ENCODE results near the gene KRTAP10-11.
"Not testable (repeated sequence)": the region's sequence is repeated elsewhere in the genome, so short reads cannot be mapped to it uniquely, and the experiment has no call there.

Gene KRTAP10-11

GRCh38 chr21:44614961-44615391 is 31.2 kb upstream of the KRTAP10-11 start:
- no peak for DNase-seq (ENCODE audit: low read depth)

GRCh38 chr21:44615466-44615865 is 30.7 kb upstream of the KRTAP10-11 start:
- DNase-seq (ENCODE audit: low read depth): no peak

- DNase-seq (ENCODE audit: low read depth): no peak
Measured at GRCh38 chr21:44615911-44616590, 30.2 kb upstream of the KRTAP10-11 start.

- DNase-seq (ENCODE audit: low read depth): no peak
Measured at GRCh38 chr21:44616591-44616926, 29.7 kb upstream of the KRTAP10-11 start.

- no peak for DNase-seq (ENCODE audit: low read depth)
Measured at GRCh38 chr21:44617071-44617501, 29.1 kb upstream of the KRTAP10-11 start.

- DNase-seq (ENCODE audit: low read depth): peak; percentile 4
Measured at GRCh38 chr21:44618504-44618903, 27.7 kb upstream of the KRTAP10-11 start.

- DNase-seq (ENCODE audit: low read depth): no peak
Measured at GRCh38 chr21:44618909-44619308, 27.3 kb upstream of the KRTAP10-11 start.

GRCh38 chr21:44619886-44620285 is 26.3 kb upstream of the KRTAP10-11 start:
- DNase-seq (ENCODE audit: low read depth): no peak

- no peak for DNase-seq (ENCODE audit: low read depth)
Measured at GRCh38 chr21:44623575-44623974, 22.6 kb upstream of the KRTAP10-11 start.

- no peak for DNase-seq (ENCODE audit: low read depth)
Measured at GRCh38 chr21:44625756-44626155, 20.5 kb upstream of the KRTAP10-11 start.

GRCh38 chr21:44626262-44626661 is 20.0 kb upstream of the KRTAP10-11 start:
- DNase-seq (ENCODE audit: low read depth): no peak

GRCh38 chr21:44626673-44627143 is 19.5 kb upstream of the KRTAP10-11 start, which contains the start of gene KRTAP10-9:
Gene KRTAP10-9, plus strand, starts transcription at chr21:44627093. Its CDS starts 79 bp downstream, at chr21:44627172.
- no peak for DNase-seq (ENCODE audit: low read depth)

GRCh38 chr21:44627181-44627822 is 18.9 kb upstream of the KRTAP10-11 start:
- not testable (repeated sequence) for DNase-seq (ENCODE audit: low read depth)

- not testable (repeated sequence) for DNase-seq (ENCODE audit: low read depth)
Measured at GRCh38 chr21:44627831-44628233, 18.4 kb upstream of the KRTAP10-11 start.

GRCh38 chr21:44628707-44629391 is 17.4 kb upstream of the KRTAP10-11 start:
- no peak for DNase-seq (ENCODE audit: low read depth)

- no peak for DNase-seq (ENCODE audit: low read depth)
Measured at GRCh38 chr21:44630440-44630839, 15.8 kb upstream of the KRTAP10-11 start.

- no peak for DNase-seq (ENCODE audit: low read depth)
Measured at GRCh38 chr21:44632067-44632466, 14.1 kb upstream of the KRTAP10-11 start.

- no peak for DNase-seq (ENCODE audit: low read depth)
Measured at GRCh38 chr21:44636209-44637017, 9.8 kb upstream of the KRTAP10-11 start.

- DNase-seq (ENCODE audit: low read depth): no peak
Measured at GRCh38 chr21:44637018-44637850, 9.0 kb upstream of the KRTAP10-11 start, which contains the start of gene KRTAP10-10. Gene KRTAP10-10, plus strand, starts transcription at chr21:44637356. Its CDS starts 62 bp downstream, at chr21:44637418.

- not testable (repeated sequence) for DNase-seq (ENCODE audit: low read depth)
Measured at GRCh38 chr21:44637851-44638348, 8.3 kb upstream of the KRTAP10-11 start.

Measured in ELR (cell line).